HG03108 (cell line): ENCODE results near the gene CDKN2B.
"Not testable (repeated sequence)": the region's sequence is repeated elsewhere in the genome, so short reads cannot be mapped to it uniquely, and the experiment has no call there.

ENCODE experiments used
- ATAC-seq: cut with Tn5 transposase; IDR thresholded peaks from one replicate; pipeline ENCODE4 v1.9.1; 2021; ENCODE audit warnings: moderate library complexity; ENCODE audit not compliant: unreplicated experiment

Gene CDKN2B

GRCh38 chr9:21970800-21971640 lies 38.1 kb downstream of the CDKN2B start:
- no peak for ATAC-seq

- ATAC-seq: no peak
Measured at GRCh38 chr9:21969951-21970799, 38.9 kb downstream of the CDKN2B start.

DNA sequence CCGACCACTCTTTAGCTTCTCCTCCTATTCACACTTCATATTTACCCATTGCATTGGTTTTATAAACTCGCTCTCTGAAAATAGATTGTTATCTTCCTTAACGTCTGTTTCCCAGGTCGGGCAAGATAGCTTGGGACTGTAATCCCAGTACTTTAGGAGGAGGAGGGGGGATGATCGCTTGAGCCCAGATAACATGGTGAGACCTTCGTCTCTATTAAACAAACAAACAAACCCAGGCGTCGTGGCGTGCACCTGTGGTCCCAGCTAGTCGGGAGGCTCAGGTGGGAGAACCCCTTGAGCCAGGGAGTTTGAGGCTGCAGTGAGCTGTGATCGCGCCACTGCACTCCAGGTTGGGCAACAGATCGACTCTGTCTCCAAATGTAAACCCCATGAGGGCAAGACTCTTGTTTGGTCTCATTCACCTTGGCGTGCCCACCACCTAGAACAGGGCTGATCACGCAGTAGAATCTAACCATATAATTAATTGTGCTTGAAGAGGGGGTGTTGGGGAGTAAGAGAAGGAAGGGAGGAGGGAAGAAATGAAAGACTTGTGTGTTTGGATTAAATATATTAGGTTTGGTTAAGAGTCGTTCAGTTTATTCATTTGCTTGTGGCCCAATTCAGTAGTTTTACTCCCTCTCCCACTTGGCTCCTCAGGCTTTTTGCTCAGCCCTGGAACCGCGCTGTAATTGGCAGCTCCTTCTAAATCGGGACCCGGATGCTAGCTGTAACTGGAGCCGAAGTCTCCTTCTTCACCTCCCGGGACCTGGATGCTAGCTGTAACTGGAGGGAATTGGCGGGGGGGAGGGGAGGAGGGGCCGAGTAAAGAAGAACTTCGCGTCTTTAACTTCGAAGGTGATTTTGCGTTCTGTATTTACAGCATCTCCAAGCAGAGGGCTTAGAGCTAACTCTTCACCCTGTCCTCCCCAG lies 39.8 kb downstream of the CDKN2B start:
- ATAC-seq: no peak

DNA sequence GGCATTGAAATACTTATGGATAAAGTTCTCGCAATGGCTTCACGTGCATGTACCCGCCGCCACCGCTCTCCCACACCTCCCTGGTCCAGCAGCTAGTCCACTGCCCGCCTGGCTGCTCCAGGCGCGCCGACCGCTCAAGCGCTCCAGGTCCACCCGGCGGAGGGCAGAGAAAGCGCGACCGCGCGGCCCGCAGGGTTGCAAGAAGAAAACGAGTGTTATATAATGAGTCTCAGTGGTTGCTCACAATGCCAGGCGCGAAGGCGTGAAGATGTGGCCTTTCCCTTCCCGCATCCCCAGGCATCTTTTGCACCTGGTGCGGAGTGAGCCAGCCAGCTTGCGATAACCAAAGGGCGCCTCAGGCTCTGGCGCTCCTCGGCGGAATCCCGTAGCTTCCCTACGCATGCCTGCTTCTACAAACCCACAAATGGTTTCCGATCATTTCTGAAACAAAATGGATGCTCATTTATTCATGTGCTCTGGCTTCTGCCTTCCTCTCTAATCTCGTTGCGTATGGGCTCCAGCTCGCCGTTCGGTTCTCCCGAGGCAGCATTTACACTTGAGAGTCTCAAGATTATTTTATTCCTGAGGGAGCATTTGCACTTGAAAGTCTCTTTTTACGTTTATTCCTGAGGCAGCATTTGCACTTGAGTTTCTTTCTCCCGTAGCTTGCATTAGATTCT lies 40.6 kb downstream of the CDKN2B start:
- no peak for ATAC-seq

- no peak for ATAC-seq
Measured at GRCh38 chr9:21967702-21968101, 41.4 kb downstream of the CDKN2B start.

- ATAC-seq: no peak
Measured at GRCh38 chr9:21967169-21967568, 41.9 kb downstream of the CDKN2B start.

DNA sequence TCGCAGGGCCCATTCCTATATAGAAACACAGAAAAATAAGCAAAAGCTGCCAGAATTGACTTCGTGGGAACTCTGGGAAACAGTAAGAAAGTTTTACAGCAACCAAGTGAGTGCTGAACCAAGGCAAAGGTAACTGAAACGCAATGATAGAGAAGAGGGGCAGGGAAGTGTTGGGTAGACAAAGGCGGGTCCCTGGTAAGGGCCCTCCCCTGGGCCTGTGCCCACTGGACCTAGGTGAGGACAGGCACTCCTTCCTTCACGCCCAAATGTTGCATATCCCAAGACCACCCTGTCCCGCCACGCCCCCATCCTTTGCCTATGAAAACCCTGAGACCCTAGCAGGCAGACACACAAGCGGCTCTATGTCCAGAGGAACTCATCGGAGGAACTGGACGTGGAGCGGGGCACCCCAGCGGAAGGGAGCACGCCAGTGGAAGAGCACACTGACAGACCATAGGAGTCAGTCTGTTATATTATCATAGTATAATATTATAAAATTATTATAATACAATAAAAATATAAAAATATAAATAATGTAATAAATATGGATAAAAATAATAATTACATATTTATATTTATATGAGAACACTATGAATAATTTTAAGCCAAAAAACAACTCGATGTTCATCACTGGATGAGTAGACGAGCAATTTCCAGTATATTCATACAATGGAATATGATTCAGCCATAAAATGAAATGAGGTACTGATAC lies 42.8 kb downstream of the CDKN2B start:
- ATAC-seq: no peak

GRCh38 chr9:21965401-21965951 lies 43.6 kb downstream of the CDKN2B start:
- ATAC-seq: peak; percentile 86

- ATAC-seq: peak; percentile 44
Measured at GRCh38 chr9:21964925-21965385, 44.1 kb downstream of the CDKN2B start.

GRCh38 chr9:21961569-21961968 lies 47.5 kb downstream of the CDKN2B start:
- no peak for ATAC-seq

DNA sequence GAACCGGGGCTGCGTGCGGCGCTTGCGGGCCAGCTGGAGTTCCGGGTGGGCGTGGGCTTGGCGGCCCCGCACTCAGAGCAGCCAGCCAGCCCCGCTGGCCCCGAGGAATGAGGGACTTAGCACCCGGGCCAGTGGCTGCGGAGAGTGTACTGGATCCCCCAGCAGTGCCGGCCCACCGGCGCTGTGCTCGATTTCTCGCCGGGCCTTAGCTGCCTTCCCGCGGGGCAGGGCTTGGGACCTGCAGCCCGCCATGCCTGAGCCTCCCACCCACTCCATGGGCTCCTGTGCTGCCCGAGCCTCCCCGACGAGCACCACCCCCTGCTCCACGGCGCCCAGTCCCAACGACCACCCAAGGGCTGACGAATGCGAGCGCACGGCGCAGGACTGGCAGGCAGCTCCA lies 49.8 kb downstream of the CDKN2B start:
- ATAC-seq: not testable (repeated sequence)

GRCh38 chr9:21958833-21959232 lies 50.3 kb downstream of the CDKN2B start:
- no peak for ATAC-seq
